ENCODE measurements around the gene FFAR2.
A peak's percentile ranks its signal among the peaks of the same experiment; 100 is the strongest.
"Not testable (repeated sequence)": the region's sequence is repeated elsewhere in the genome, so short reads cannot be mapped to it uniquely, and the experiment has no call there.

FFAR2 gene

DNA sequence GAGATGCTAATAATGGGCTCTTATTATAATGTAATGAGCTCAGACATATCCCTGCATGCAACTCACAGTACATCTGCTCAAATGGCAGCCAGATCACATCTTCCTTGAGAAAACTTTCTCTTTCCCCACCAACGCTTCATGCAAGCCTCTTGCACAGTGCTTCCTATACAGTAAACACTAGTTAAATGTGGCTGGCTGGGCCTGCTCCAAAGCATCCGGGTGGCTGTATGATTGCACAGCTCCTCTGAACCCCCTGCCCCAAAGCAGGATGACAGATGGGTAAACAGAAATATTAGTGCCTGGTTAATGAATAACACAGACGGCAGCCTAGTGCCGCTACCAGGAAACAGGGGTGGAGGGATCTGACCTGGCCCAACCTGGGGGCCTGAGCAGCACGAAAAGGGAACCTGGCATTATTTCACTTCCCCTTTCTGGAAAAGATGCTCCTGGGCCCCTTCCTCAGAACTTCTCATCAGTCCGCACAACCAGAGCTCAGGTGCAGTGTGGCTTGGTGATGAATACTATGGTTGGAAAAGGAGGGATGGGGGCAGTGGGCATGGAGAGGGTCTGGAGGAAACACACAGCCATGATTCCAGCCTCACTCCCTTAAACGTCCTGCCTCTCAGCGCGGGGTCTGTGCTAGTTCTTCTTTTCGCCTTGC, 10.8 kb downstream of the FFAR2 start:
- TF ChIP-seq, protein P1, sequence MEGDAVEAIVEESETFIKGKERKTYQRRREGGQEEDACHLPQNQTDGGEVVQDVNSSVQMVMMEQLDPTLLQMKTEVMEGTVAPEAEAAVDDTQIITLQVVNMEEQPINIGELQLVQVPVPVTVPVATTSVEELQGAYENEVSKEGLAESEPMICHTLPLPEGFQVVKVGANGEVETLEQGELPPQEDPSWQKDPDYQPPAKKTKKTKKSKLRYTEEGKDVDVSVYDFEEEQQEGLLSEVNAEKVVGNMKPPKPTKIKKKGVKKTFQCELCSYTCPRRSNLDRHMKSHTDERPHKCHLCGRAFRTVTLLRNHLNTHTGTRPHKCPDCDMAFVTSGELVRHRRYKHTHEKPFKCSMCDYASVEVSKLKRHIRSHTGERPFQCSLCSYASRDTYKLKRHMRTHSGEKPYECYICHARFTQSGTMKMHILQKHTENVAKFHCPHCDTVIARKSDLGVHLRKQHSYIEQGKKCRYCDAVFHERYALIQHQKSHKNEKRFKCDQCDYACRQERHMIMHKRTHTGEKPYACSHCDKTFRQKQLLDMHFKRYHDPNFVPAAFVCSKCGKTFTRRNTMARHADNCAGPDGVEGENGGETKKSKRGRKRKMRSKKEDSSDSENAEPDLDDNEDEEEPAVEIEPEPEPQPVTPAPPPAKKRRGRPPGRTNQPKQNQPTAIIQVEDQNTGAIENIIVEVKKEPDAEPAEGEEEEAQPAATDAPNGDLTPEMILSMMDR (IDR thresholded peaks at IDR 0.05; ENCODE audit: insufficient read depth, low read length, poor library complexity, severe bottlenecking), result no peak
- Histone ChIP-seq H3K4me3 (replicated peaks; ENCODE audit: low read depth, low read length) (no peak overlapping the region), H3K27me3 (replicated peaks; ENCODE audit: control insufficient read depth, insufficient read depth, low read length) (no peaks in the 10 kb centered on the region), H3K36me3 (ENCODE audit: control insufficient read depth, insufficient read depth, low read length) (no peaks in the 10 kb centered on the region)
- peak; percentile 65 for DNase-seq (ENCODE audit: extremely low read depth, insufficient read length)

DNA sequence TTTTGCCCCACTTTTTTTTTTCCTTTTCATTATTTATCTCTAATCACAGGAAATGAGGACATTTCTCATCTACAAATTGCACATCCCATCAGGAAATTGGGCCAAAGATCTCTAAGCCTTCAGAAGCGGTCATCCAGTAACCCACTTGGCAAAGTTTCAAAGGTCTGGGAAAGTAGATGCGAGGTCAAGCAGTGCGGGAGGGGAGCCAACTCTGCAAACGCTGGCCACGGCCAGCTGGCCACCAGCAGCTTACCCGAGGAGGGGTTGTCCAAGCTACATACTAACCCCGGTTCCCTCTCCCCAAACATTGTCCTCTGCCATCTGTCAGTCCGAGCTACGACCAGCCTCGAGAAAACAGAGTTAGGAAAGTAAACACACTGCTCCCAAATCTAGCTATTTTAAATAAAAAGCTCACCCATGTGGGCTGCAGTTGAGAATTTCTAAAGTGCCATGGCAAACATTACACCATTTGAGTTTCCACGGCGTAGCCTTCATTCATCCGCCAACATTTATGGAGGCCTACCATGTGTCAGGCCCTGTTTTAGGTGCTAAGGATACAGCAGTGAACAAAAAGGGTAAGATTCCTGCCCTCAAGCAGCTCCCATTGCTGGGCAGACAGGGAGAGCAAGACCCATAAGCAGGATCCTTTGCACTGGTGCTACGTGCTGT, 11.5 kb downstream of the FFAR2 start:
- Histone ChIP-seq H3K36me3 (ENCODE audit: control insufficient read depth, insufficient read depth, low read length) (no peaks in the 10 kb centered on the region), H3K27me3 (replicated peaks; ENCODE audit: control insufficient read depth, insufficient read depth, low read length) (no peaks in the 10 kb centered on the region), H3K4me3 (replicated peaks; ENCODE audit: low read depth, low read length) (no peak overlapping the region)
- TF ChIP-seq, protein P1 (IDR thresholded peaks at IDR 0.05; ENCODE audit: insufficient read depth, low read length, poor library complexity, severe bottlenecking), result no peak
- no peak for DNase-seq (ENCODE audit: extremely low read depth, insufficient read length)

DNA sequence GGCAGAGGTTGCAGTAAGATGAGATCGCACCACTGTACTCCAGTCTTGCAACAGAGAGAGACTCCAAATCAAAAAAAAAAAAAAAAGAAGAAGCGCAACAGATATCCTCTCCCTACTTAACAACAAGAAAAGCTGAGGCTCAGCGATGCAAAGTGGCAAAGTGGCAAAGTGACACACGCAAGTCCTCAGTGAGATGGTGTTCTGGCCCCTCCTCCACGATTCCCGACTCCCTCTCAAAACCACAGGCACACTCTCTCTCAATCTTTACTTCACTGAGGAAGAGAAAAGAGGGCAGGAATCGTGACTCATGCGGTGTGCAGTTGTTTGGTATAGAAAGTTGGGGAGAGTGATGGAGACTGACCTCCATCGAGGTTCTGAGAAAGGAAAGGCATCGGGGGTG, 12.6 kb downstream of the FFAR2 start:
- Histone ChIP-seq H3K27me3 (replicated peaks; ENCODE audit: control insufficient read depth, insufficient read depth, low read length) (no peaks in the 10 kb centered on the region), H3K36me3 (ENCODE audit: control insufficient read depth, insufficient read depth, low read length) (no peaks in the 10 kb centered on the region), H3K4me3 (replicated peaks; ENCODE audit: low read depth, low read length) (no peak overlapping the region)
- no peak for DNase-seq (ENCODE audit: extremely low read depth, insufficient read length)
- TF ChIP-seq, protein P1 (IDR thresholded peaks at IDR 0.05; ENCODE audit: insufficient read depth, low read length, poor library complexity, severe bottlenecking), result no peak

DNA sequence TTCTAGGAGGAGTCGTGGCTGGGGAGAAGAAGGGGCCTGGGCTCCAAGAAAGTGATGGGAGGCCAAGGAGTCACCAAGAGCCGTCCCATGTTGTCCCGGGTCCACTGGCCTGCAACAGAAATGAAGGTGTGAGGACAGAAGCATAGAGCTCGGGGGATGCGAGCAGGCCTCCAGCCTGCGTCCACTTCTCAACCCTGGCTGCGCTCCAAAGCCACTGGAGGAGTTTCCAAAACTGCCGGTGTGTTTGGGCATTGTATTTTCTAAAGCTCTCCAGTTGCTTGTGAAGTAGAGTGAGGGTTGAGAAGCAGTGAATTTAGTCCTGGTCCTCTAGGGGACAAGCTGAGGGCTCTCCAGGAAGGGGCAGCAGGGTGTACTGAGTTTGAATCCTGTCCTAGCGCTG, 13.0 kb downstream of the FFAR2 start:
- H3K27me3 ChIP-seq (replicated peaks; ENCODE audit: control insufficient read depth, insufficient read depth, low read length), result no peaks in the 10 kb centered on the region

DNA sequence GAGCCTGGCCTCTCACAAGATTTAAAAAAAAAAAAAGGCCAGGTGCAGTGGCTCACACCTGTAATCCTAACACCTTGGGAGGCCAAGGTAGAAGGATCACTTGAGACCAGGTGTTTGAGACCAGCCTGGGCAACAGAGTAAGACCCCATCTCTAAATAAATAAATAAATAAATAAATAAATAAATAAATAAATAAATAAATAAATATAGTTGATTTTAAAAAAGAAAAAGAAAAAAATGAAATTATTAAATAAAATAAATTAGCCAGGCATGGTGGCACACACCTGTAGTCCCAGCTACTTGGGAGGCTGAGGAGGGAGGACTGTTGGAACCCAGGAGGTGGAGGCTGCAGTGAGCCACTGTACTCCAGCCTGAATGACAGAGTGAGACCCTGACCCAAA, 13.7 kb downstream of the FFAR2 start:
- not testable (repeated sequence) for H3K36me3 ChIP-seq (ENCODE audit: control insufficient read depth, insufficient read depth, low read length); DNase-seq (ENCODE audit: extremely low read depth, insufficient read length); H3K27me3 ChIP-seq (replicated peaks; ENCODE audit: control insufficient read depth, insufficient read depth, low read length); H3K4me3 ChIP-seq (replicated peaks; ENCODE audit: low read depth, low read length)

More for the DNA sequence above, 13.0 kb downstream of the FFAR2 start:
- TF ChIP-seq, protein P1 (IDR thresholded peaks at IDR 0.05; ENCODE audit: insufficient read depth, low read length, poor library complexity, severe bottlenecking), result no peak
- DNase-seq (ENCODE audit: extremely low read depth, insufficient read length), result no peak
- H3K4me3 ChIP-seq (replicated peaks; ENCODE audit: low read depth, low read length), result no peak overlapping the region
- no peaks in the 10 kb centered on the region for H3K36me3 ChIP-seq (ENCODE audit: control insufficient read depth, insufficient read depth, low read length)

DNA sequence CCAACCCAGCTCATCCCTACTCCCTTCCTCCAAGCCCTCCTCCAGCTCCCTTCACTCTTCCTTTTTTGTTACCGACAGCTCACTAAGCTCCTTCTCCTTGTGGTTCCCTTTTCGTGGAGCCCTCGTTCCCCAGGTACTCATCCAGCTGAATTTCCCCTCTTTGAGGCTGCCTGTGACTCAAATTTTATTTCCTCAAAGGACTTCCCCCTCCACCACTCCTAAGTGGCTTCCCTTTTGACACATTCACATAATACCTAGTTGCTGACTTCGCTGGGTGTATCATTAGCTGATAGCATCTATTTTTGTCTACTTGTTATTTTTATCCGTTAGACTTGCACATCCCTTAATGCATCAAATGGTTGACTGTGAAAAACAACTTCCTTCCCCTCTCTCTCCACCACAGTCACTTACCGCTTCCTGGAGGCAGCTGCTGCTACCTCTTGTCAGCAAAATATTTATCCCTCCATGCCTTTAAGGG, 14.5 kb downstream of the FFAR2 start:
- Histone ChIP-seq H3K36me3 (ENCODE audit: control insufficient read depth, insufficient read depth, low read length) (no peaks in the 10 kb centered on the region), H3K4me3 (replicated peaks; ENCODE audit: low read depth, low read length) (no peak overlapping the region), H3K27me3 (replicated peaks; ENCODE audit: control insufficient read depth, insufficient read depth, low read length) (no peaks in the 10 kb centered on the region)
- peak; percentile 79 for DNase-seq (ENCODE audit: extremely low read depth, insufficient read length)
- TF ChIP-seq, protein P1 (IDR thresholded peaks at IDR 0.05; ENCODE audit: insufficient read depth, low read length, poor library complexity, severe bottlenecking), result peak; percentile 9

DNA sequence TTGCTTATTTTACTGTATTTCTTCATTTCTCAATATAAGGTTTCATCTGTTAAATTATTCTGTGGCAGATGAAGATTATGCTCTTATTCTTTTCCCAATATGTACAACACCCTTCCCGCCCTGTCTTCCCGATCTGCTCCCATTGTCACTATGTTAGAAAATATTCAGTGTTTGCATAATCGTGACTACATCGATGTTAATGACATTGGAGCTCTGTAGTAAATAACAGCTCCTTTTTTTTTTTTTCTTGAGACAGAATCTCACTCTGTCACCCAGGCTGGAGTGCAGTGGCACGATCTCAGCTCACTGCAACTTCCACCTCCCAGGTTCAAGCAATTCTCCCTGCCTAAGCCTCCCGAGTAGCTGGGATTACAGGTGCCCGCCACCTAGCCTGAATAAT, 14.9 kb downstream of the FFAR2 start:
- H3K27me3 ChIP-seq (replicated peaks; ENCODE audit: control insufficient read depth, insufficient read depth, low read length); DNase-seq (ENCODE audit: extremely low read depth, insufficient read length); H3K4me3 ChIP-seq (replicated peaks; ENCODE audit: low read depth, low read length); H3K36me3 ChIP-seq (ENCODE audit: control insufficient read depth, insufficient read depth, low read length): not testable (repeated sequence)

All from GM06990 (cell line).